Ectodermal cell (in vitro differentiated cells): ENCODE data around the gene LMX1B.
"Not testable (repeated sequence)": the region's sequence is repeated elsewhere in the genome, so short reads cannot be mapped to it uniquely, and the experiment has no call there.

Experiments
- H3K27ac ChIP-seq: 2 replicates; pipeline ENCODE4 v1.7.0; 2013; ENCODE audit warnings: mild to moderate bottlenecking, low read depth, low read length; ENCODE audit not compliant: insufficient read depth, poor library complexity, severe bottlenecking
- H3K27me3 ChIP-seq: 2 replicates; pipeline ENCODE4 v1.7.0; 2013; ENCODE audit warnings: mild to moderate bottlenecking, low read length; ENCODE audit not compliant: insufficient read depth, control insufficient read depth, poor library complexity, severe bottlenecking
- H3K36me3 ChIP-seq: one replicate; pipeline ENCODE4 v1.7.0; 2013; ENCODE audit warnings: low read length; ENCODE audit not compliant: control insufficient read depth, insufficient read depth
- H3K4me1 ChIP-seq: one replicate; pipeline ENCODE4 v1.7.0; 2013; ENCODE audit warnings: low read length; ENCODE audit not compliant: control insufficient read depth, insufficient read depth
- H3K4me3 ChIP-seq: 2 replicates; pipeline ENCODE4 v1.7.0; 2013; ENCODE audit warnings: low read depth, low read length, control low read depth; ENCODE audit not compliant: insufficient read depth
- H3K9me3 ChIP-seq: 2 replicates; pipeline ENCODE4 v1.7.0; 2013; ENCODE audit warnings: mild to moderate bottlenecking, low read length, moderate library complexity; ENCODE audit not compliant: control insufficient read depth
- WGBS, 2 experiments: methylation state at CpG; one replicate each; pipeline ENCODE4 v1.1.7; 2013; ENCODE audit warnings: missing lambda C conversion rate in 2 of 2; 5-methylcytosine and 5-hydroxymethylcytosine counted together

Gene LMX1B

GRCh38 chr9:126724226-126724625 is 110.5 kb downstream of the LMX1B start:
- Histone ChIP-seq H3K36me3 (no peaks in the 10 kb centered on the region), H3K27me3 (peaks cover 48% of the 10 kb centered on the region), H3K27ac (no peak overlapping the region), H3K4me3 (no peak overlapping the region), H3K4me1 (peaks cover 19% of the 10 kb centered on the region), H3K9me3 (no peaks in the 10 kb centered on the region)
- WGBS, 2 experiments, result 56 to 63% methylated on average over 6 of the region's 6 CpGs

GRCh38 chr9:126725485-126725884 is 111.8 kb downstream of the LMX1B start:
- not testable (repeated sequence) for H3K36me3 ChIP-seq, H3K4me1 ChIP-seq, H3K9me3 ChIP-seq, H3K4me3 ChIP-seq, H3K27ac ChIP-seq
- H3K27me3 ChIP-seq, result peaks cover 48% of the 10 kb centered on the region
- 82 to 83% methylated on average over 4 of the region's 4 CpGs for WGBS, 2 experiments

- not testable (repeated sequence) for H3K27ac ChIP-seq, H3K4me3 ChIP-seq, H3K4me1 ChIP-seq, H3K36me3 ChIP-seq, H3K9me3 ChIP-seq
- WGBS, 2 experiments, result 86 to 95% methylated on average over 7 to 8 of the region's 8 CpGs
- H3K27me3 ChIP-seq, result peaks cover 29% of the 10 kb centered on the region
Measured at GRCh38 chr9:126728210-126728609, 114.5 kb downstream of the LMX1B start.

GRCh38 chr9:126730592-126730991 is 116.9 kb downstream of the LMX1B start:
- not testable (repeated sequence) for H3K9me3 ChIP-seq, H3K27me3 ChIP-seq, H3K27ac ChIP-seq, H3K36me3 ChIP-seq, H3K4me1 ChIP-seq, H3K4me3 ChIP-seq
- WGBS, 2 experiments, result 90 to 91% methylated on average over 8 of the region's 8 CpGs

GRCh38 chr9:126733005-126733404 is 119.3 kb downstream of the LMX1B start:
- no peaks in the 10 kb centered on the region for H3K36me3 ChIP-seq
- H3K27ac ChIP-seq, result no peak overlapping the region
- no peaks in the 10 kb centered on the region for H3K4me1 ChIP-seq
- H3K27me3 ChIP-seq, result no peaks in the 10 kb centered on the region
- WGBS, 2 experiments, result 95 to 97% methylated on average over 3 of the region's 3 CpGs
- H3K9me3 ChIP-seq, result peaks cover 4% of the 10 kb centered on the region
- H3K4me3 ChIP-seq, result no peak overlapping the region

- Histone ChIP-seq H3K4me3 (no peak overlapping the region), H3K4me1 (no peaks in the 10 kb centered on the region), H3K27ac (no peak overlapping the region), H3K36me3 (no peaks in the 10 kb centered on the region), H3K9me3 (peaks cover 4% of the 10 kb centered on the region), H3K27me3 (no peaks in the 10 kb centered on the region)
- WGBS, 2 experiments, result 95 to 100% methylated on average over 2 of the region's 2 CpGs
Measured at GRCh38 chr9:126734877-126735276, 121.1 kb downstream of the LMX1B start.

- 100% methylated on average over 1 of the region's 1 CpG; no CpG with 5 or more reads in 1 of the 2 experiments for WGBS, 2 experiments
- Histone ChIP-seq H3K27ac (no peak overlapping the region), H3K27me3 (no peaks in the 10 kb centered on the region), H3K9me3 (peaks cover 4% of the 10 kb centered on the region), H3K4me1 (no peaks in the 10 kb centered on the region), H3K4me3 (no peak overlapping the region), H3K36me3 (no peaks in the 10 kb centered on the region)
Measured at GRCh38 chr9:126735482-126735881, 121.8 kb downstream of the LMX1B start.

GRCh38 chr9:126738553-126738952 is 124.8 kb downstream of the LMX1B start:
- no peaks in the 10 kb centered on the region for H3K27me3 ChIP-seq
- H3K4me3 ChIP-seq, result no peak overlapping the region
- no peaks in the 10 kb centered on the region for H3K36me3 ChIP-seq
- no peaks in the 10 kb centered on the region for H3K4me1 ChIP-seq
- H3K27ac ChIP-seq, result no peak overlapping the region
- H3K9me3 ChIP-seq, result peaks cover 4% of the 10 kb centered on the region
- 69 to 77% methylated on average over 1 of the region's 1 CpG for WGBS, 2 experiments

GRCh38 chr9:126743041-126743440 is 129.3 kb downstream of the LMX1B start:
- no peak overlapping the region for H3K27ac ChIP-seq
- no peak overlapping the region for H3K4me3 ChIP-seq
- H3K9me3 ChIP-seq, result no peaks in the 10 kb centered on the region
- no peaks in the 10 kb centered on the region for H3K27me3 ChIP-seq
- 95% methylated on average over 5 of the region's 5 CpGs for WGBS, 2 experiments
- no peaks in the 10 kb centered on the region for H3K4me1 ChIP-seq
- H3K36me3 ChIP-seq, result no peaks in the 10 kb centered on the region

- Histone ChIP-seq H3K9me3 (no peaks in the 10 kb centered on the region), H3K4me1 (no peaks in the 10 kb centered on the region), H3K27ac (no peak overlapping the region), H3K4me3 (no peak overlapping the region), H3K36me3 (no peaks in the 10 kb centered on the region), H3K27me3 (no peaks in the 10 kb centered on the region)
- 86 to 87% methylated on average over 8 to 10 of the region's 10 CpGs for WGBS, 2 experiments
Measured at GRCh38 chr9:126745574-126746411, 132.1 kb downstream of the LMX1B start.
